Measurements from ENCODE around the gene DAB2IP.

DNA sequence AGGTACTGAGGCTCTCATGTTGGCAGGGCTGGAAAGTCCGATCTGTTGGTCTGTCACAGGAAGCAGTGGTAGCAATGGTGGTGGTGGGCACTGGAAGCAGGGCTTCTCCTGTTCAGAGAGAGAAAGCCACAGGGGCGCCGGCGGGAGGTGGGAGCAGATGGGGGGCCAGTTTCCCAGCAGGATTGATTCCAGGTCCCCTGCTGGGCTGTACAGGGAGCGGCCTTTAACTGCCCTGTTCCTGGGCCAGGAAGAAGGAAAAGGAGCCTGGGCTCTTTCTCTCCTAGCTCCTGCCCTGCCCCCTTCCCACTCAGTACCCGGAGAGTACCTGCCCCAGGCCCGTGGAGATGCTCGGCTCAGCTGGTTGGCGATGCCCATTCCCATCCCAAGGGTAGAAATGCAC is 2.6 kb upstream of the DAB2IP start:
- no peak for TF ChIP-seq CTCF (IDR thresholded peaks at IDR 0.05; ENCODE audit: low read depth, low read length)
- TF ChIP-seq EZH2phosphoT487 (IDR thresholded peaks at IDR 0.05; ENCODE audit: low read depth), result no peak

All from OCI-LY3 (cell line).